ENCODE measurements around the gene PCARE. TPM values are rescaled to one million over a fixed set of nuclear protein-coding genes. Genes with fewer than 3 reads are reported as not detected.

PCARE gene
- not detected for polyA plus RNA-seq (2013, experiment 1 of 2)
- not detected for polyA plus RNA-seq (2013, experiment 2 of 2)

DNA sequence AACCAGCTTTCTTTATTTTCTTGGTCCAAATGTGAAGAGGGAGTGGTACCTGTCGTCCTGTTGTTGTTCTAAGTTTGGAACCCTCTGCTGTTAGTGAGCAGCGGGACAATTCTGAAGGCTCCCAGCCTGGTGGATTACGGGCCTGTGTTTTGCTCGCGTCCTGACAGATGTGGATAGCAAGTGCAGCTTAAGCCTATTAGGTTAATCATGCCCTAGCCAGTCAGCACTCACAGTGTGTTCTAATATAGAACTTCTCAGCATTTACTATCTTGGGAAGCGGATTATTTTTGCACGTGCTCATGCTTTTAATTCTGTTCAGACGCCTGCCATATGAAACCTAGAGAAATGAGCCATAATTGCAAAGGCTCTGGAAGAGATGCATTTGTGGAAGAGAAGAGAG is at the start of gene PCARE:
TSS of gene PCARE (minus strand) at position 113 of the 400 bp plus-strand sequence. CDS start 262 bp downstream, outside the sequence.
- 93 to 94% methylated on average over 5 to 8 of the region's 8 CpGs for WGBS, 2 experiments (ENCODE audit: insufficient coverage in 2 of 2)

DNA sequence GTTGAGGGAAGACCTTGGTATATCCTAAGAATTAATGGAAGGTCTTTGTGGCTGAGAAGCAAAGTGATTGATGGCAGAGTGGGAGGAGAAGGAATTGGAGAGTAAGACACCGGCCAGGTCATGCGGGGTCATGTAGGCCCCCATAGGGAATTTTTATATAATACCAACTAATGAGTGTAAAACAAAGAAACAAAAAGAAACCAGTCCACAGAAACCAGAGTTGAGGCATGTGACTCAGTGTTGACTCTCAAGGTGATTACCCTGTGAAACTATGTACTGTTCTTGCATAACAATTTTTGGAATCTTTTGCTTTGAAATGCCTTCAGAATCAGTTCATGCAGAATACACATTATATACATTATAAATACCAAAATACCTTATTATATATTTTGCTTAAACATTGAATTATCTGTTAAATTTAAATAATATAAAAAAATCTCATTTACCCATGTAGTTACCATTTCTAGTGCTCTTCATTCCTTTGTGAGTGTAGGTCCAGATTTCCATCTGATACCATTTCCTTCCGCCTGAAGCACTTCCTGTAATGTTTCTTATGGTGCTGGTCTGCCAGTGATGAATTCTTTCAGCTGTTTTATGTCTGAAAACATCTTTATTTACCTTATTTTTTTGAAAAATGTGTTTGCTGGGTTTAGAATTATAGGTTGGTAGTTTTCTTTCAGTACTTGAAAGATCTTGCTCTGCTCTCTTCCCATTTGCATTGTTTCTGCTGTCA is 49.5 kb upstream of the PCARE start:
- no CpG with 5 or more reads among the region's 3 CpGs for WGBS, 2 experiments (ENCODE audit: insufficient coverage in 2 of 2)
- H3K4me3 ChIP-seq (ENCODE audit: extremely low read depth, insufficient read depth, low read length, poor library complexity, severe bottlenecking): no peak overlapping the region
- H3K27ac ChIP-seq (ENCODE audit: low read depth, low read length, severe bottlenecking): no peak overlapping the region
- peaks cover 9% of the 10 kb centered on the region for H3K4me1 ChIP-seq (ENCODE audit: control insufficient read depth, insufficient read depth, low read length, poor library complexity, severe bottlenecking)
- H3K9me3 ChIP-seq (ENCODE audit: control insufficient read depth, low read length): peaks cover 10% of the 10 kb centered on the region
- H3K36me3 ChIP-seq (ENCODE audit: control insufficient read depth, insufficient read depth, low read length): no peaks in the 10 kb centered on the region

More for the DNA sequence above, at the start of gene PCARE:
- Histone ChIP-seq H3K27ac (ENCODE audit: low read depth, low read length, severe bottlenecking) (no peak within 1 kb of the TSS), H3K4me3 (ENCODE audit: extremely low read depth, insufficient read depth, low read length, poor library complexity, severe bottlenecking) (no peak within 1 kb of the TSS), H3K9me3 (ENCODE audit: control insufficient read depth, low read length) (no peaks in the 10 kb centered on the region), H3K36me3 (ENCODE audit: control insufficient read depth, insufficient read depth, low read length) (no peaks in the 10 kb centered on the region), H3K4me1 (ENCODE audit: control insufficient read depth, insufficient read depth, low read length, poor library complexity, severe bottlenecking) (no peaks in the 10 kb centered on the region)

DNA sequence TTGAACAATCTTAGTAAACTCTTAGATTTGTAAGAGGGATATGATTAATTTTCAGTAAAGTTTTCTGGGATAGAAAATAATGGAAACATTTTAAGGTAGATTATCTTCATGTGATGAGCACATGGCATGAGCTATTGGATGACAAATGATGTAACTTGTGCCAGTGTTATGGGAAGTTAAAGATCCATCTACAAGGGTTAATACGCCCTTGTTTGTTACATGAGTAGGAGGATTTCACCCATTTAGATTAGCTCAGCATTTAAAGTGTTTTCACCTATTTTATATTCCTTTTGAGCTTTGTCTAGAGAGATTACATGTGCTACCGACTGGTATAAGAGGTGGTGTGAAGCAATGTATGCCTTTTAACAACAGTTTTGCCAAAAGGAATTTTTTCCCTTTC is 46.5 kb upstream of the PCARE start:
- H3K9me3 ChIP-seq (ENCODE audit: control insufficient read depth, low read length): peaks cover 10% of the 10 kb centered on the region
- no peak overlapping the region for H3K4me3 ChIP-seq (ENCODE audit: extremely low read depth, insufficient read depth, low read length, poor library complexity, severe bottlenecking)
- H3K27ac ChIP-seq (ENCODE audit: low read depth, low read length, severe bottlenecking): no peak overlapping the region
- peaks cover 9% of the 10 kb centered on the region for H3K4me1 ChIP-seq (ENCODE audit: control insufficient read depth, insufficient read depth, low read length, poor library complexity, severe bottlenecking)
- no peaks in the 10 kb centered on the region for H3K36me3 ChIP-seq (ENCODE audit: control insufficient read depth, insufficient read depth, low read length)
- WGBS, 2 experiments (ENCODE audit: insufficient coverage in 2 of 2): no CpG with 5 or more reads among the region's 2 CpGs

DNA sequence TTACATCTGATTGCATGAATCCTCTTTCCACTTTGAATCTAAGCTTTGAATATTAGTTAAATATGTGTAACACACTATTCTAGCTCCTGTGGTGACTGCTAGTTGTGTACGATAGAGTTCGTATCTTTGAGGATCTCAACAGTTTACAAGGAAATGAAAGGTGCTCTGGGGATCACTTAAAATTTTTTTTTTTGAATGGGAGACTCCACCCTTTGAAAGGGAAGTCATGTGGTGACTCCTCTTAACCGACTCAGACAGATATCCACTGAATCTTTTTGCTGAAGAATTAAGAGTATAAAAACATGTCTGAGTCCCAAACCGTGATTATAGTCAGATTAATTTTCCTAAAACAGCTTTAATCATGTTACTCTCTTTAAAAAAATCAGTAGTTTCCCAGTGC is 44.9 kb upstream of the PCARE start:
- H3K27ac ChIP-seq (ENCODE audit: low read depth, low read length, severe bottlenecking): no peak overlapping the region
- 80% methylated on average over 1 of the region's 4 CpGs; no CpG with 5 or more reads in 1 of the 2 experiments for WGBS, 2 experiments (ENCODE audit: insufficient coverage in 2 of 2)
- no peaks in the 10 kb centered on the region for H3K9me3 ChIP-seq (ENCODE audit: control insufficient read depth, low read length)
- H3K4me3 ChIP-seq (ENCODE audit: extremely low read depth, insufficient read depth, low read length, poor library complexity, severe bottlenecking): no peak overlapping the region
- H3K36me3 ChIP-seq (ENCODE audit: control insufficient read depth, insufficient read depth, low read length): no peaks in the 10 kb centered on the region
- peaks cover 9% of the 10 kb centered on the region for H3K4me1 ChIP-seq (ENCODE audit: control insufficient read depth, insufficient read depth, low read length, poor library complexity, severe bottlenecking)

DNA sequence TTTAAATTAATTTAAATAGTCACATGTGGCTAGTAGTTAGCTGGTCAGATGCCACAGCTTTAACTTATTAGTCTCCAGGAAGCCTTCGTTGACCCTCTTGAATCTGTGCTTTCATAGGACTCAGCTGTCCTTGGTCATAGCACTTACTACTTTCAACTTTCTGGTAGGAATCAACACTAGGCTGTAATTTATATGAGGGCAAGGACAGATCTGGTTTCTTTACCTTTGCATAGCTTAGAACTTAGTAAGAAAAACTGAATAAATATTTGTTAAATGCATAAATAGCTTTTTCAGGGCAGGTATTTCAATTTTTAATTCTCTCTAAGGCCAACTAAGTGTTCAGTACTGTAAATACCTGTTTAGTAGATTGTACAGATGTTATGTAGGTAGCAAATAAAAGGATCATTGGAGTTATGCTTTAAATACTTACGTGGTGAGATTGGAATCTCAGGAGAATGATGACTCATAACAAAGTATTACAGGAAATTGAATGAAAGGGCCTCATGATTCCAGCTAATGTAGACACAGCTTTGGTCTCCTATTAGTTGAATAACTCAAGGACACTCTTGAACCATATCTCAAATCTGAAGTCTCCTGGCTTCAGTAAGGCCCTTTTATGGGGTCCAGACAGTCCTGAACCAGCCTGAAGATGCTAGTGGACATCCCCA is 43.4 kb upstream of the PCARE start:
- Histone ChIP-seq H3K9me3 (ENCODE audit: control insufficient read depth, low read length) (no peaks in the 10 kb centered on the region), H3K27ac (ENCODE audit: low read depth, low read length, severe bottlenecking) (no peak overlapping the region), H3K4me1 (ENCODE audit: control insufficient read depth, insufficient read depth, low read length, poor library complexity, severe bottlenecking) (peaks cover 6% of the 10 kb centered on the region), H3K36me3 (ENCODE audit: control insufficient read depth, insufficient read depth, low read length) (no peaks in the 10 kb centered on the region), H3K4me3 (ENCODE audit: extremely low read depth, insufficient read depth, low read length, poor library complexity, severe bottlenecking) (no peak overlapping the region)
- 92 to 100% methylated on average over 1 of the region's 2 CpGs for WGBS, 2 experiments (ENCODE audit: insufficient coverage in 2 of 2)

DNA sequence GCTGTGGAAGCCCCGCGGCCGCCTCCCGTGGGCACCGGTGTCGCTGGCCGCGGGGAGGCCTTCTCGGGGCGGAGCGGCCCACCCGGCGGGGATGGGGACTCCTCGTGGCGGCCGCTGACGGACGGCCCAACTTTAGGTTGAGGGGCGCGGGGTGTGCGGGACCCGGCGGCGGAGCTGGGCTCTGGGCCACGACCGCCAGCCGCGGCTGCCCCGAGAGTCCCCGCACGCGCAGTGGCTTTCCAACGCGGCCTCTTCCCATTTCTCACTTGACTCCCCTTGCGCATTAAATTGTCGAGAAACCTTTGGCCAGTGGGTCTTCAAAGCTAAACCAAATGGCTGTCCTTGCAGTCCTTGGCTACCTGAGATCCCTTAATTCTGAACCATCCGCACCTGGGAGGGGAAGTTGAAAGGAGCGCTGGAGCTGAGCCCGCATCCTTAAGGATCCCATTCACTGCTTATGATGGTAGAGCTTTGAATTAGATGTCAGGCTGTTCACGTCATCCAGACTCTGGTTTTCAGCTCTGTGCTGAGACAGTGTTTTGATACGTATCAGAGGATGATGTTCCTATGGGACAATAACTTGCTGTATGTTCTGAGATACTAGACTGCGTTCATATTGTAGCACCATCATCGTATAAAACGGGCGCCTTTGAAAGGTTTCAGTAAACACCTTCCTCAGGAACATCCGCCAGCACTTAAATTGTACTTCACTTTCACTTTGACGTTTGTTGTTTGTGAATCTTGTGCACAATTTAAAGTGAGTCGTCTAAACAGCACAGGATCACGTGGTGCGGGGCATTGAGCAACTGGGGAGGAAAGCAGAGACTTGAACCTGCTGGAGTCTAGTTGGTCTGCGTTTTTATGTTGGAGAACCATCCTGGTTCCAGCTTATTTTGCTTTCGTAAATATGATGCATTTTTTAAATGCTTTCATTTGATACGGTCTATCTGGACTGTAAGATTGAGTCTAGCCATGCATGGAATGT is 41.8 kb upstream of the PCARE start:
- 27 to 32% methylated on average over 43 to 49 of the region's 53 CpGs for WGBS, 2 experiments (ENCODE audit: insufficient coverage in 2 of 2)

DNA sequence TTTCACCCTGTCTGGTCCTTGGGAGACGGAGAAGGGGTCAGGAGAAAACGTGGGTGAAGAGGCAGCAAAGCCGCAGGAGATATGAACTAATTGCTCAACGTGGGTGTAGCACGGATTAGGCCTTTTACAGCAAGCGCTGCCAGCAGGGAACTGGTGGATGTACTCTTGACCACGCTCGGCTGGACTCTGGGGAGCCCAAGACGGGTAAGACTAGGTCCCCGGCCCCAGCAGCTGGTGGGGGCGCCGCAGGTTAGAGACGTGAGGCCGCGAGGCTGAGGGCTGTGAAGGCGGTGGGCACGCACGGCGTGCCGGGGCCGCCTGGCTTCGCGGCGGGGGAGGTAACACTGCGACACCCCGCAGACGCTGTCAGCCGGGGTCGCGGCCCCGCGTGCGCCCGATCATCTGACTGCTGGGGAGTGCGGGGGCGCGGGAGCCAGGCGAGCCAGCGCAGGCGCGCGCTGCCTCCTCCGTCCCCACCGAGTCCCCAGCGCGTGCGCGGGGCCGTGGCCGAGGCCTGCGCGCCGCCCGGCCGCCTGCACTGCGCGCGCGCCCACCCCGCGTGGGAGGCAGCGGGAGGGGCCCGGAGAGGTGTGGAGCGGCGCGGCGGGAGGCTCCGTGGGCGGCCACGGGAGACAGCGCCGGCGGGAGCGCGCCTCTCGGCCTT is 40.8 kb upstream of the PCARE start, which contains the start of gene CLIP4:
TSS of gene CLIP4 (plus strand) at position 470 of the 664 bp plus-strand sequence. CDS start 5,974 bp downstream, outside the sequence.
- peak within 1 kb of the TSS; percentile 37 for H3K4me3 ChIP-seq (ENCODE audit: extremely low read depth, insufficient read depth, low read length, poor library complexity, severe bottlenecking)
- no peak within 1 kb of the TSS for H3K27ac ChIP-seq (ENCODE audit: low read depth, low read length, severe bottlenecking)
- H3K9me3 ChIP-seq (ENCODE audit: control insufficient read depth, low read length): no peaks in the 10 kb centered on the region
- no peaks in the 10 kb centered on the region for H3K36me3 ChIP-seq (ENCODE audit: control insufficient read depth, insufficient read depth, low read length)
- 9 to 10% methylated on average over 46 to 65 of the region's 76 CpGs for WGBS, 2 experiments (ENCODE audit: insufficient coverage in 2 of 2)
- H3K4me1 ChIP-seq (ENCODE audit: control insufficient read depth, insufficient read depth, low read length, poor library complexity, severe bottlenecking): peaks cover 6% of the 10 kb centered on the region

More for the DNA sequence above, 41.8 kb upstream of the PCARE start:
- no peak overlapping the region for H3K27ac ChIP-seq (ENCODE audit: low read depth, low read length, severe bottlenecking)
- H3K4me1 ChIP-seq (ENCODE audit: control insufficient read depth, insufficient read depth, low read length, poor library complexity, severe bottlenecking): peaks cover 6% of the 10 kb centered on the region
- peak overlapping the region; percentile 37 for H3K4me3 ChIP-seq (ENCODE audit: extremely low read depth, insufficient read depth, low read length, poor library complexity, severe bottlenecking)
- H3K36me3 ChIP-seq (ENCODE audit: control insufficient read depth, insufficient read depth, low read length): no peaks in the 10 kb centered on the region
- H3K9me3 ChIP-seq (ENCODE audit: control insufficient read depth, low read length): no peaks in the 10 kb centered on the region

DNA sequence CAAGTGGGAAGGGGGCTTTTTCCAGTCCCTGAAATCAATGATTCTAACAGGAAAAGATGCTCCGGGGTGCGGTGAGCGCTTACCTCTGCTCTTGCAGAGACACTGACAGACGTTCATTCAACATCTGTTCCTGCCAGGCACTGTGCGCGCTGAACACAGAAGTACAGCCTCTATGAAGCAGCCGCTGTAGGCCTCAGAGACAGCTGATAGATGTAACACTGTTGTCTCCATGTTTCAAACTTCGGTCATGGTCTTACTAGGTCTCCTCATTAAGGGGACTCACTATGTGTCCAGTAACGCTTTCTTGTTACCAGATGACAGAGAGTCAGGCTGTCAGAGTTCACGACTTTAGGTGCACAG is 40.2 kb upstream of the PCARE start:
- H3K27ac ChIP-seq (ENCODE audit: low read depth, low read length, severe bottlenecking): no peak overlapping the region
- no peaks in the 10 kb centered on the region for H3K9me3 ChIP-seq (ENCODE audit: control insufficient read depth, low read length)
- peaks cover 6% of the 10 kb centered on the region for H3K4me1 ChIP-seq (ENCODE audit: control insufficient read depth, insufficient read depth, low read length, poor library complexity, severe bottlenecking)
- H3K4me3 ChIP-seq (ENCODE audit: extremely low read depth, insufficient read depth, low read length, poor library complexity, severe bottlenecking): peak overlapping the region; percentile 37
- WGBS, 2 experiments (ENCODE audit: insufficient coverage in 2 of 2): 84 to 90% methylated on average over 10 of the region's 10 CpGs
- H3K36me3 ChIP-seq (ENCODE audit: control insufficient read depth, insufficient read depth, low read length): no peaks in the 10 kb centered on the region

DNA sequence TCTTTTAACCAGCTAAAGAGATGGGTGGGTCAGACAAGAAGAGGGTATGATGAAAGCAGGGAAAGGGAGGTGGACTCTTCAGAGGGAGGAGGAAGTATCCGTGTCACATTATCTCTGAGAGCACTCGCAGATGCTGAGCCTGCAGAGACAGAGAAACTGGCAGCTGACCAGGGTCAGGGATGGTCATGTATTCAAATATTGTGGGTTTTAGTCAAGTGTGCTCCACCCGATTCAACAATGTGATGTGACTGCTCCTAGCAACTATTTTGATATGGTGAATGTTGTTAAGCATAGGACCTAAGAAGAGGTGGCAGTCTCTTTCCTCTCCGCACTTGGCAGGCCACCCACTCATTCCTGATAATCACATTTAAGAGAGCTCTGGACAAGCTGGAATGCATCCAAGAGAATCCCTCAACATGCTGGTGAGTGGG is 39.6 kb upstream of the PCARE start:
- no peak overlapping the region for H3K27ac ChIP-seq (ENCODE audit: low read depth, low read length, severe bottlenecking)
- WGBS, 2 experiments (ENCODE audit: insufficient coverage in 2 of 2): 76 to 86% methylated on average over 3 of the region's 4 CpGs
- no peaks in the 10 kb centered on the region for H3K9me3 ChIP-seq (ENCODE audit: control insufficient read depth, low read length)
- H3K36me3 ChIP-seq (ENCODE audit: control insufficient read depth, insufficient read depth, low read length): no peaks in the 10 kb centered on the region
- peaks cover 6% of the 10 kb centered on the region for H3K4me1 ChIP-seq (ENCODE audit: control insufficient read depth, insufficient read depth, low read length, poor library complexity, severe bottlenecking)
- no peak overlapping the region for H3K4me3 ChIP-seq (ENCODE audit: extremely low read depth, insufficient read depth, low read length, poor library complexity, severe bottlenecking)
